ENCODE results near the gene ZFP36. TPM values are rescaled to one million over a fixed set of nuclear protein-coding genes. Genes with fewer than 3 reads are reported as not detected.

ZFP36 gene
- total and polyA plus RNA-seq, 2 of the 8 experiments (the other 6 are each of a cell fraction or from before 2014, with no cell fraction given), result 4.0 to 10.9 TPM

GRCh38 chr19:39382991-39383828 lies 23.4 kb upstream of the ZFP36 start (continued):
- no peak for TF ChIP-seq HDAC6 (IDR thresholded peaks at IDR 0.05; ENCODE audit: low read depth, low read length)
- TF ChIP-seq CBX8 (IDR thresholded peaks at IDR 0.05; ENCODE audit: borderline replicate concordance, low read depth, low read length), result no peak
- TF ChIP-seq YY1 (IDR thresholded peaks at IDR 0.05; ENCODE audit: low read depth, low read length), result no peak
- no peak for TF ChIP-seq E2F6 (IDR thresholded peaks at IDR 0.05)
- TF ChIP-seq SIRT6 (IDR thresholded peaks at IDR 0.05; ENCODE audit: low read length), result no peak
- no peak for TF ChIP-seq EGR1 (IDR thresholded peaks at IDR 0.05; ENCODE audit: borderline replicate concordance, low read depth, low read length)
- no peak for TF ChIP-seq CHD2 (IDR thresholded peaks at IDR 0.05; ENCODE audit: low read length)
- TF ChIP-seq TAF7 (optimal IDR thresholded peaks at IDR 0.05; ENCODE audit: borderline replicate concordance, low read depth, low read length), result no peak
- no peak for TF ChIP-seq POLR2AphosphoS5 (IDR thresholded peaks at IDR 0.05; ENCODE audit: low read depth, low read length)
- no peak for TF ChIP-seq MAFK (IDR thresholded peaks at IDR 0.05; ENCODE audit: low read depth, low read length)

Measured in H1 (cell line).